ENCODE measurements around the gene PI4KB.

DNA sequence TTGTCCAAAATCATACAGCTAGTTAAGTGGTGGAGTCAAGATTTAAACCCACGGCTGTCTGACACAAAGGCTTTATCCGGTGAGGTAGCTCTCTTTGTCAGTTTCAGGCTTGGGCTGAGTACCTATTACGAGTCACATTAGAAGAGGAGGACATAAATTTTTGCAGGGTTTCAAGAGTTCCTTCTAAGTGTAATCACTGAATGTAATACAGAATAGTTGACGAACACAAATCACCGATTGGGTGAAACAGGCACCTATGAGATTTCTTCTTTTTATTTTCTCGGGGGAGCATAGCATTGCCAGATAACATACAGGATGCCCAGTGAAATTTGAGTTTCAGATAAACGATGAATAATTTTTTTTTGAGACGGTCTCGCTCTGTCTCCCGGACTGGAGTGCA lies 71.8 kb downstream of the PI4KB start:
- no peak for TF ChIP-seq TAF1 (IDR thresholded peaks at IDR 0.05; ENCODE audit: borderline replicate concordance, low read depth, low read length)
- no peak for TF ChIP-seq POLR2A (IDR thresholded peaks at IDR 0.05; ENCODE audit: low read depth, low read length)
- TF ChIP-seq POLR2AphosphoS5 (IDR thresholded peaks at IDR 0.05; ENCODE audit: low read depth, low read length) = no peak

Measured in GM12892 (cell line).